Fibroblast of lung (primary cell): ENCODE measurements around the gene SLC4A3.

Source experiments
- EZH2 ChIP-seq: IDR thresholded peaks from 2 replicates; pipeline ENCODE4 v1.5.1; 2012; ENCODE audit warnings: low read length, control low read depth, mild to moderate bottlenecking; ENCODE audit errors: missing control alignments
- TF ChIP-seq, protein P1 (sequence below), 2 donors: IDR thresholded peaks in 1 of 2; conservative IDR thresholded peaks in 1 of 2; 1 replicate in 1 of 2; 2 replicates in 1 of 2; pipeline ENCODE4 v1.5.1; 2011 to 2012; ENCODE audit warnings: low read length in 2 of 2, control low read depth in 1 of 2, inconsistent platforms in 1 of 2, low read depth in 1 of 2, mild to moderate bottlenecking in 1 of 2

DNA sequence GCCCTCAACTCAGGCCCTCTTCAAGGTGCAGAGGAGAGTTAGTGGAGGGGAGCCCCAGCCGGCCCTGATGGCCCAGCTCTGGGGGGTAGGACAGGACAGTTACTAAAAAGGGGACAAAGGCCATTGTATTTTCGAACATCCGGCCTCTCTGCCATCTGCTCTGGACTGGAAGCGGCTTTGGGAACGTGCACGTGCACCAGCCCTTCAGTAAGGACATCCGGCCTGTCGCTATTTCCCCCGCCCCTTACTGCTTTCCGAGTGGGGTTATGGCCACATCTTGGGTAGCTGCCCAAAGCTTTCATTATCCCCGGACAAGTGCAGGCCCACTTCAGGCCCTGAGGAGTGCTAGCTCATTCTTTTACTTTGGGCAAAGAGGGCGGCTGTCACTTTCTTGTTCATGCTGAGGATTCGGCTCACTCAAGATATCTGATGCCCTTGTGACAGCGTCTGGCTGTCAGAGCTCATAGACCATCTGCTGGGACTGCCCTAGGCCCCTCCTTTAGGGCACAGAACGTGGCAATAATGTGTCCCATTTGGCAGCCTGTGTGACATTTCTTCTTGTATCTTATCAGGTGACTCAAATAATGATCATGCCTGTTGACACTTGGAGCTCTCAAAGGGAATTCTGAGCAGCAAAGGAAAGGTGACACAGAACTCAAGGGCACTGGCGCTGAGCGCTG, 17.5 kb downstream of the SLC4A3 start:
- TF ChIP-seq, protein P1, sequence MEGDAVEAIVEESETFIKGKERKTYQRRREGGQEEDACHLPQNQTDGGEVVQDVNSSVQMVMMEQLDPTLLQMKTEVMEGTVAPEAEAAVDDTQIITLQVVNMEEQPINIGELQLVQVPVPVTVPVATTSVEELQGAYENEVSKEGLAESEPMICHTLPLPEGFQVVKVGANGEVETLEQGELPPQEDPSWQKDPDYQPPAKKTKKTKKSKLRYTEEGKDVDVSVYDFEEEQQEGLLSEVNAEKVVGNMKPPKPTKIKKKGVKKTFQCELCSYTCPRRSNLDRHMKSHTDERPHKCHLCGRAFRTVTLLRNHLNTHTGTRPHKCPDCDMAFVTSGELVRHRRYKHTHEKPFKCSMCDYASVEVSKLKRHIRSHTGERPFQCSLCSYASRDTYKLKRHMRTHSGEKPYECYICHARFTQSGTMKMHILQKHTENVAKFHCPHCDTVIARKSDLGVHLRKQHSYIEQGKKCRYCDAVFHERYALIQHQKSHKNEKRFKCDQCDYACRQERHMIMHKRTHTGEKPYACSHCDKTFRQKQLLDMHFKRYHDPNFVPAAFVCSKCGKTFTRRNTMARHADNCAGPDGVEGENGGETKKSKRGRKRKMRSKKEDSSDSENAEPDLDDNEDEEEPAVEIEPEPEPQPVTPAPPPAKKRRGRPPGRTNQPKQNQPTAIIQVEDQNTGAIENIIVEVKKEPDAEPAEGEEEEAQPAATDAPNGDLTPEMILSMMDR (conservative IDR thresholded peaks at IDR 0.05 in 1 of 2, IDR thresholded peaks at IDR 0.05 in 1 of 2; ENCODE audit: low read depth in 1 of 2, low read length in 2 of 2): no peak
- TF ChIP-seq EZH2: no peak
